ENCODE results near the gene PEMT. TPM values are rescaled to one million over a fixed set of nuclear protein-coding genes. Genes with fewer than 3 reads are reported as not detected.

Gene PEMT
- total and polyA plus RNA-seq, 2 of the 8 experiments (the other 6 are each of a cell fraction or from before 2014, with no cell fraction given), result 42.0 to 118 TPM

GRCh38 chr17:17580662-17581470 lies 10.6 kb downstream of the PEMT start:
- Histone ChIP-seq H3K9ac (replicated peaks in 1 of 4; ENCODE audit: extremely low read depth in 1 of 4, low read depth in 3 of 4, low read length in 3 of 4) (no peak overlapping the region), H2BK120ac (replicated peaks; ENCODE audit: low read depth, low read length) (no peak overlapping the region), H3K27me3 (replicated peaks in 1 of 4; ENCODE audit: control insufficient read depth in 3 of 4, extremely low read depth in 1 of 4, insufficient read depth in 3 of 4, low read length in 3 of 4) (no peaks in the 10 kb centered on the region), H3K4me1 (replicated peaks in 1 of 4; ENCODE audit: control insufficient read depth in 3 of 4, insufficient read depth in 4 of 4, low read length in 3 of 4) (no peaks in the 10 kb centered on the region), H3K79me1 (ENCODE audit: low read depth, low read length) (peaks cover 2% of the 10 kb centered on the region), H3K4me2 (ENCODE audit: insufficient read depth in 1 of 2, low read depth in 2 of 2, low read length in 2 of 2) (no peak overlapping the region), H3K79me2 (ENCODE audit: control insufficient read depth in 1 of 2, insufficient read depth in 2 of 2, low read length in 2 of 2) (no peaks in the 10 kb centered on the region; a peak in 1 of 4 replicates), H4K5ac (ENCODE audit: insufficient read length, low read depth, low read length) (no peak overlapping the region), H3K36me3 (ENCODE audit: control insufficient read depth in 2 of 4, insufficient read depth in 4 of 4, low read length in 3 of 4) (no peaks in the 10 kb centered on the region; a peak in 2 of 8 replicates), H3K14ac (ENCODE audit: insufficient read length) (no peak overlapping the region), H3K56ac (replicated peaks; ENCODE audit: insufficient read length, low read depth, low read length) (no peak overlapping the region), H2BK5ac (ENCODE audit: low read depth, low read length) (no peak overlapping the region; the same call in 1 of the 2 replicates), H3K23me2 (ENCODE audit: low read depth, low read length) (no peaks in the 10 kb centered on the region), H2AK5ac (ENCODE audit: low read depth, low read length) (no peak overlapping the region), H2BK12ac (ENCODE audit: low read depth, low read length) (no peak overlapping the region), H4K20me1 (replicated peaks in 1 of 2; ENCODE audit: control insufficient read depth in 1 of 2, insufficient read depth in 2 of 2, low read length in 2 of 2) (peaks cover 0 to 2% of the 10 kb centered on the region in 2 experiments), H2BK20ac (ENCODE audit: low read length) (no peak overlapping the region), H2AFZ (ENCODE audit: low read length) (no peak overlapping the region), H3K23ac (ENCODE audit: insufficient read length) (no peak overlapping the region), H3K9me3 (ENCODE audit: insufficient read depth in 2 of 2, low read depth in 1 of 2, low read length in 1 of 2) (no peaks in the 10 kb centered on the region), H4K91ac (replicated peaks; ENCODE audit: insufficient read length, low read length) (no peak overlapping the region), H3K27ac (ENCODE audit: low read depth, low read length) (no peak overlapping the region), H4K8ac (ENCODE audit: extremely low read depth, insufficient read depth, low read length) (no peak overlapping the region), H2BK15ac (ENCODE audit: low read length) (no peak overlapping the region), H3K18ac (ENCODE audit: extremely low read depth, low read length) (no peak overlapping the region), H3K4ac (replicated peaks; ENCODE audit: insufficient read length, low read depth, low read length) (no peak overlapping the region), H3K4me3 (ENCODE audit: extremely low read depth in 1 of 4, insufficient read depth in 2 of 4, low read depth in 3 of 4, low read length in 4 of 4) (no peak overlapping the region)
- 93 to 100% methylated on average over 2 to 8 of the region's 8 CpGs for WGBS, 2 experiments (ENCODE audit: extremely low coverage in 1 of 2, insufficient coverage in 1 of 2, insufficient read length in 1 of 2, insufficient replicate concordance in 2 of 2, low coverage in 1 of 2, low lambda C conversion rate in 2 of 2, missing lambda C conversion rate in 1 of 2)
- no peak for TF ChIP-seq CBX5 (IDR thresholded peaks at IDR 0.05; ENCODE audit: low read depth, low read length)
- TF ChIP-seq RAD21 (IDR thresholded peaks at IDR 0.05 in 1 of 2, conservative IDR thresholded peaks at IDR 0.05 in 1 of 2; ENCODE audit: low read depth in 2 of 2, low read length in 2 of 2), result no peak
- TF ChIP-seq POLR2AphosphoS5 (IDR thresholded peaks at IDR 0.05; ENCODE audit: low read depth, low read length), result no peak
- TF ChIP-seq TAF7 (optimal IDR thresholded peaks at IDR 0.05; ENCODE audit: borderline replicate concordance, low read depth, low read length), result no peak
- no peak for TF ChIP-seq RFX5 (IDR thresholded peaks at IDR 0.05; ENCODE audit: borderline replicate concordance, low read depth, low read length)
- DNase-seq (ENCODE audit: low read depth in 1 of 2, low spot score in 2 of 2), result no peak
- FAIRE-seq, result no peak
- POLR2A ChIA-PET (ENCODE audit: partially characterized antibody), result interaction anchor here (1.1 to 1.4 kb wide), 3 partner anchors 11 to 84 kb away, joined by 3 to 5 read pairs (median 3); partner anchors contain the start of gene RASD1
- CTCF ChIA-PET (ENCODE audit: partially characterized antibody), result interaction anchor here (0.5 to 7.0 kb wide), 9 partner anchors 9 to 169 kb away, joined by 3 to 56 read pairs (median 4); no protein-coding TSS in a partner anchor

All from H1 (cell line).